H1 (cell line): ENCODE measurements around the gene DIPK1B. TPM values are rescaled to one million over a fixed set of nuclear protein-coding genes. Genes with fewer than 3 reads are reported as not detected.

Experiments used
- CTCF ChIA-PET: fragments of 300-600 bp; sonication (Branson Sonifier 250); formaldehyde crosslinking; loops from one replicate; lab custom pipeline; 2021; ENCODE audit not compliant: partially characterized antibody; lab: Charles Lee
- POLR2A ChIA-PET: fragments of 300-600 bp; sonication (Branson Sonifier 250); formaldehyde crosslinking; loops from one replicate; lab custom pipeline; 2021; ENCODE audit warnings: inconsistent platforms; ENCODE audit not compliant: partially characterized antibody; lab: Charles Lee
- DNase-seq, 2 experiments: peaks; one replicate each; pipeline versions ENCODE4 v3.0.0 to v3.0.0-alpha.2; 2010 to 2022; ENCODE audit warnings: low spot score in 2 of 2, low read depth in 1 of 2, mixed read lengths in 1 of 2
- FAIRE-seq: peaks from 2 replicates; lab custom pipeline; 2011; peaks lifted over from hg19 to GRCh38; lab: Jason Lieb, UNC
- H2AFZ ChIP-seq: 2 replicates; pipeline ENCODE4 v1.8.1; 2012; ENCODE audit warnings: low read length, inconsistent platforms
- H2AK5ac ChIP-seq: 2 replicates; pipeline ENCODE4 v1.6.1; 2013; ENCODE audit warnings: low read depth, low read length
- H2BK120ac ChIP-seq: replicated peaks from 2 replicates; pipeline ENCODE3; 2013; ENCODE audit warnings: low read depth, low read length, inconsistent platforms
- H2BK12ac ChIP-seq: 2 replicates; pipeline ENCODE4 v1.6.1; 2013; ENCODE audit warnings: low read depth, low read length
- H2BK15ac ChIP-seq: 2 replicates; pipeline ENCODE4 v1.6.1; 2013; ENCODE audit warnings: low read length
- H2BK20ac ChIP-seq: 2 replicates; pipeline ENCODE4 v1.6.1; 2013; ENCODE audit warnings: low read length
- H2BK5ac ChIP-seq: 2 replicates; pipeline ENCODE4 v1.6.1; 2013; ENCODE audit warnings: low read depth, low read length
- H3K14ac ChIP-seq: 2 replicates; pipeline ENCODE4 v1.6.1; 2013; ENCODE audit warnings: inconsistent platforms; ENCODE audit not compliant: insufficient read length
- H3K18ac ChIP-seq: 2 replicates; pipeline ENCODE4 v1.6.1; 2013; ENCODE audit warnings: low read length; ENCODE audit errors: extremely low read depth
- H3K23ac ChIP-seq: 2 replicates; pipeline ENCODE4 v1.6.1; 2013; ENCODE audit warnings: inconsistent platforms; ENCODE audit not compliant: insufficient read length
- H3K23me2 ChIP-seq: 2 replicates; pipeline ENCODE4 v1.6.1; 2013; ENCODE audit warnings: low read depth, low read length
- H3K27ac ChIP-seq: 2 replicates; pipeline ENCODE4 v1.6.1; 2011; ENCODE audit warnings: low read depth, low read length, inconsistent platforms
- H3K27me3 ChIP-seq, 4 experiments: replicated peaks in 1 of 4; 1 replicate in 1 of 4; 2 replicates in 3 of 4; pipeline versions ENCODE4 v1.6.1 to v1.8.1; 2011 to 2013; ENCODE audit warnings: low read length in 3 of 4, mild to moderate bottlenecking in 3 of 4, inconsistent platforms in 2 of 4, mixed read lengths in 2 of 4, moderate library complexity in 1 of 4; ENCODE audit not compliant: control insufficient read depth in 3 of 4, insufficient read depth in 3 of 4; ENCODE audit errors: extremely low read depth in 1 of 4
- H3K36me3 ChIP-seq, 4 experiments: 2 replicates each; pipeline versions ENCODE4 v1.6.1 to v1.8.1; 2011 to 2013; ENCODE audit warnings: mild to moderate bottlenecking in 4 of 4, low read length in 3 of 4, moderate library complexity in 2 of 4, control low read depth in 1 of 4, inconsistent platforms in 1 of 4; ENCODE audit not compliant: insufficient read depth in 4 of 4, control insufficient read depth in 2 of 4
- H3K4ac ChIP-seq: replicated peaks from 2 replicates; pipeline ENCODE3; 2013; ENCODE audit warnings: low read length, low read depth, mixed read lengths, inconsistent platforms; ENCODE audit not compliant: insufficient read length
- H3K4me1 ChIP-seq, 4 experiments: replicated peaks in 1 of 4; 1 replicate in 1 of 4; 2 replicates in 3 of 4; pipeline versions ENCODE4 v1.6.1 to v1.8.1; 2011 to 2013; ENCODE audit warnings: low read length in 3 of 4, inconsistent platforms in 2 of 4, mixed read lengths in 1 of 4; ENCODE audit not compliant: insufficient read depth in 4 of 4, control insufficient read depth in 3 of 4
- H3K4me2 ChIP-seq, 2 experiments: 2 replicates each; pipeline versions ENCODE4 v1.6.1 to v1.8.1; 2011 to 2013; ENCODE audit warnings: low read depth in 2 of 2, low read length in 2 of 2, control low read depth in 1 of 2, inconsistent platforms in 1 of 2, mild to moderate bottlenecking in 1 of 2; ENCODE audit not compliant: insufficient read depth in 1 of 2
- H3K4me3 ChIP-seq, 4 experiments: fragments of 200-600, 300-600 bp in 1 of 4; sonication (generic), shearing (Covaris generic), sonication (Bioruptor Twin) in 1 of 4; 2 replicates each; pipeline versions ENCODE4 v1.5.1 to v1.8.1; 2011 to 2016; ENCODE audit warnings: low read length in 4 of 4, low read depth in 3 of 4, control low read depth in 2 of 4, inconsistent platforms in 2 of 4, mild to moderate bottlenecking in 2 of 4, mixed read lengths in 1 of 4, moderate library complexity in 1 of 4; ENCODE audit not compliant: insufficient read depth in 2 of 4; ENCODE audit errors: extremely low read depth in 1 of 4
- H3K56ac ChIP-seq: replicated peaks from 2 replicates; pipeline ENCODE3; 2013; ENCODE audit warnings: low read depth, mild to moderate bottlenecking, mixed read lengths, low read length, inconsistent platforms; ENCODE audit not compliant: insufficient read length
- H3K79me1 ChIP-seq: 2 replicates; pipeline ENCODE4 v1.6.1; 2013; ENCODE audit warnings: low read depth, low read length, control low read depth
- H3K79me2 ChIP-seq, 2 experiments: 2 replicates each; pipeline versions ENCODE4 v1.6.1 to v1.8.1; 2012 to 2013; ENCODE audit warnings: low read length in 2 of 2, mild to moderate bottlenecking in 2 of 2, inconsistent platforms in 1 of 2; ENCODE audit not compliant: insufficient read depth in 2 of 2, control insufficient read depth in 1 of 2
- H3K9ac ChIP-seq, 4 experiments: replicated peaks in 1 of 4; 1 replicate in 1 of 4; 2 replicates in 3 of 4; pipeline versions ENCODE4 v1.6.1 to v1.8.1; 2011 to 2013; ENCODE audit warnings: low read depth in 3 of 4, low read length in 3 of 4, control low read depth in 2 of 4, mild to moderate bottlenecking in 2 of 4, moderate library complexity in 2 of 4, inconsistent platforms in 1 of 4; ENCODE audit errors: extremely low read depth in 1 of 4
- H3K9me3 ChIP-seq, 2 experiments: 2 replicates each; pipeline versions ENCODE4 v1.6.1 to v1.8.1; 2012 to 2013; ENCODE audit warnings: mild to moderate bottlenecking in 2 of 2, moderate library complexity in 2 of 2, control low read depth in 1 of 2, inconsistent platforms in 1 of 2, low read depth in 1 of 2, low read length in 1 of 2, mixed read lengths in 1 of 2; ENCODE audit not compliant: insufficient read depth in 2 of 2
- H4K20me1 ChIP-seq, 2 experiments: replicated peaks in 1 of 2; 2 replicates each; pipeline versions ENCODE3 to v1.8.1; 2011 to 2013; ENCODE audit warnings: inconsistent platforms in 2 of 2, low read length in 2 of 2, mild to moderate bottlenecking in 1 of 2; ENCODE audit not compliant: insufficient read depth in 2 of 2, control insufficient read depth in 1 of 2
- H4K5ac ChIP-seq: 2 replicates; pipeline ENCODE4 v1.6.1; 2013; ENCODE audit warnings: low read length, low read depth, mixed read lengths, inconsistent platforms; ENCODE audit not compliant: insufficient read length
- H4K8ac ChIP-seq: 2 replicates; pipeline ENCODE4 v1.8.0; 2013; ENCODE audit warnings: mild to moderate bottlenecking, moderate library complexity, low read length, inconsistent platforms; ENCODE audit not compliant: insufficient read depth; ENCODE audit errors: extremely low read depth
- H4K91ac ChIP-seq: replicated peaks from 2 replicates; pipeline ENCODE3; 2013; ENCODE audit warnings: low read length, mixed read lengths, inconsistent platforms; ENCODE audit not compliant: insufficient read length
- CHD2 ChIP-seq: IDR thresholded peaks from 2 replicates; pipeline ENCODE4 v1.6.1; 2012; ENCODE audit warnings: low read length, improper control_type of control experiment
- TAF7 ChIP-seq: optimal IDR thresholded peaks from 2 replicates; pipeline ENCODE3; 2011; ENCODE audit warnings: low read depth, mild to moderate bottlenecking, inconsistent platforms, low read length, moderate library complexity, borderline replicate concordance
- WGBS, 2 experiments: shearing (Covaris generic) in 1 of 2; methylation state at CpG; one replicate each; pipeline versions ENCODE4 v1.1.6 to v1.1.7; 2013 to 2015; ENCODE audit warnings: low lambda C conversion rate in 2 of 2, mixed read lengths in 2 of 2, inconsistent platforms in 1 of 2, low coverage in 1 of 2, missing lambda C conversion rate in 1 of 2; ENCODE audit not compliant: insufficient replicate concordance in 2 of 2, insufficient coverage in 1 of 2, insufficient read length in 1 of 2; ENCODE audit errors: extremely low coverage in 1 of 2, missing lambda C conversion rate in 1 of 2; 5-methylcytosine and 5-hydroxymethylcytosine counted together
- polyA plus RNA-seq, 7 experiments: library from polyadenylated mRNA; depleted of rRNA in 3 of 7; stranded (reverse) in 5 of 7; unstranded in 2 of 7; fragments of >200 nt in 5 of 7; fragments of 200-250 nt in 2 of 7; gene quantifications; 1 replicate in 5 of 7; 2 replicates in 1 of 7; 4 replicates in 1 of 7; pipeline versions ENCODE4 v1.2.1 to v1.2.3, GENCODE V29; 2011 to 2013; ENCODE audit warnings: missing spikeins in 2 of 7, mixed read lengths in 2 of 7
- total RNA-seq: library from RNA; stranded (reverse); fragmentation: NEBNext Ultra II Directional; extraction: Animal tissue kit (Norgen Biotek cat#: 25700); gene quantifications from 2 replicates; pipeline ENCODE4 v1.2.1, GENCODE V29; 2021

The DIPK1B gene
- total and polyA plus RNA-seq, 2 of the 8 experiments (the other 6 are each of a cell fraction or from before 2014, with no cell fraction given) = 32.3 to 64.8 TPM

GRCh38 chr9:136722969-136723356 lies 10.6 kb downstream of the DIPK1B start:
- Histone ChIP-seq H2AFZ (no peak overlapping the region), H3K79me1 (peaks cover 7% of the 10 kb centered on the region), H3K36me3 (peaks cover 19 to 49% (median 35%) of the 10 kb centered on the region in 4 experiments), H3K9ac (no peak overlapping the region; a peak in 2 of 7 replicates), H3K79me2 (peaks cover 8 to 26% of the 10 kb centered on the region in 2 experiments), H2BK12ac (no peak overlapping the region), H3K56ac (no peak overlapping the region), H3K14ac (no peak overlapping the region), H3K4ac (no peak overlapping the region), H4K91ac (no peak overlapping the region), H2BK15ac (no peak overlapping the region), H3K18ac (no peak overlapping the region), H4K8ac (peak overlapping the region; percentile 16; the same call in 1 of the 2 replicates), H3K27me3 (no peaks in the 10 kb centered on the region), H2BK20ac (no peak overlapping the region), H2BK120ac (no peak overlapping the region), H3K4me1 (peaks cover 3 to 22% (median 4%) of the 10 kb centered on the region in 4 experiments), H3K9me3 (no peaks in the 10 kb centered on the region), H2AK5ac (no peak overlapping the region), H3K23me2 (peaks cover 6% of the 10 kb centered on the region; the same call in 1 of the 2 replicates), H3K27ac (no peak overlapping the region), H4K20me1 (peaks cover 30 to 52% of the 10 kb centered on the region in 2 experiments), H3K4me3 (no peak overlapping the region), H3K4me2 (no peak overlapping the region), H4K5ac (no peak overlapping the region), H3K23ac (no peak overlapping the region), H2BK5ac (peak overlapping the region; percentile 24; the same call in 1 of the 2 replicates)
- no peak for FAIRE-seq
- TF ChIP-seq CHD2 = no peak
- peak; percentile 37 for TF ChIP-seq TAF7
- POLR2A ChIA-PET = interaction anchor here (0.6 to 4.3 kb wide), 4 partner anchors 10 to 125 kb away, joined by 3 to 46 read pairs (median 4); partner anchors contain the start of gene DIPK1B
- WGBS, 2 experiments = 89% methylated on average over 15 of the region's 24 CpGs; no CpG with 5 or more reads in 1 of the 2 experiments
- DNase-seq = no peak
- CTCF ChIA-PET = interaction anchor here (1.1 to 1.9 kb wide), 2 partner anchors 10 to 306 kb away, joined by 5 read pairs; partner anchors contain the start of gene DIPK1B
